ENCODE results near the gene ADAM30. TPM values are rescaled to one million over a fixed set of nuclear protein-coding genes. Genes with fewer than 3 reads are reported as not detected.

ADAM30 gene
- total and polyA plus RNA-seq, 2 of the 13 experiments (the other 11 are each of a cell fraction or from before 2014, with no cell fraction given), result not detected

- TF ChIP-seq PAF1 (CRISPR knock-in tag; IDR thresholded peaks at IDR 0.05) (no peak), XRCC5 (optimal IDR thresholded peaks at IDR 0.05; ENCODE audit: low read length) (peak; percentile 44), RCOR2 (CRISPR knock-in tag; IDR thresholded peaks at IDR 0.05) (no peak), ZNF720 (CRISPR knock-in tag; IDR thresholded peaks at IDR 0.05) (no peak), ZNF691 (CRISPR knock-in tag; IDR thresholded peaks at IDR 0.05; ENCODE audit: borderline replicate concordance, low read depth) (no peak), TOE1 (CRISPR knock-in tag; IDR thresholded peaks at IDR 0.05) (no peak), ATAD3A (CRISPR knock-in tag; IDR thresholded peaks at IDR 0.05) (no peak), SSRP1 (CRISPR knock-in tag; IDR thresholded peaks at IDR 0.05) (no peak), RAD21 (CRISPR knock-in tag; IDR thresholded peaks at IDR 0.05) (peak; percentile 89), ZNF160 (CRISPR knock-in tag; IDR thresholded peaks at IDR 0.05) (no peak), YY1 (IDR thresholded peaks at IDR 0.05; ENCODE audit: insufficient read depth, insufficient replicate concordance, low read depth, low read length) (peak; percentile 31)
- TF ChIP-seq, protein P1, sequence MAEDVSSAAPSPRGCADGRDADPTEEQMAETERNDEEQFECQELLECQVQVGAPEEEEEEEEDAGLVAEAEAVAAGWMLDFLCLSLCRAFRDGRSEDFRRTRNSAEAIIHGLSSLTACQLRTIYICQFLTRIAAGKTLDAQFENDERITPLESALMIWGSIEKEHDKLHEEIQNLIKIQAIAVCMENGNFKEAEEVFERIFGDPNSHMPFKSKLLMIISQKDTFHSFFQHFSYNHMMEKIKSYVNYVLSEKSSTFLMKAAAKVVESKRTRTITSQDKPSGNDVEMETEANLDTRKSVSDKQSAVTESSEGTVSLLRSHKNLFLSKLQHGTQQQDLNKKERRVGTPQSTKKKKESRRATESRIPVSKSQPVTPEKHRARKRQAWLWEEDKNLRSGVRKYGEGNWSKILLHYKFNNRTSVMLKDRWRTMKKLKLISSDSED (CRISPR knock-in tag; IDR thresholded peaks at IDR 0.05), result no peak
- TF ChIP-seq, protein P2, sequence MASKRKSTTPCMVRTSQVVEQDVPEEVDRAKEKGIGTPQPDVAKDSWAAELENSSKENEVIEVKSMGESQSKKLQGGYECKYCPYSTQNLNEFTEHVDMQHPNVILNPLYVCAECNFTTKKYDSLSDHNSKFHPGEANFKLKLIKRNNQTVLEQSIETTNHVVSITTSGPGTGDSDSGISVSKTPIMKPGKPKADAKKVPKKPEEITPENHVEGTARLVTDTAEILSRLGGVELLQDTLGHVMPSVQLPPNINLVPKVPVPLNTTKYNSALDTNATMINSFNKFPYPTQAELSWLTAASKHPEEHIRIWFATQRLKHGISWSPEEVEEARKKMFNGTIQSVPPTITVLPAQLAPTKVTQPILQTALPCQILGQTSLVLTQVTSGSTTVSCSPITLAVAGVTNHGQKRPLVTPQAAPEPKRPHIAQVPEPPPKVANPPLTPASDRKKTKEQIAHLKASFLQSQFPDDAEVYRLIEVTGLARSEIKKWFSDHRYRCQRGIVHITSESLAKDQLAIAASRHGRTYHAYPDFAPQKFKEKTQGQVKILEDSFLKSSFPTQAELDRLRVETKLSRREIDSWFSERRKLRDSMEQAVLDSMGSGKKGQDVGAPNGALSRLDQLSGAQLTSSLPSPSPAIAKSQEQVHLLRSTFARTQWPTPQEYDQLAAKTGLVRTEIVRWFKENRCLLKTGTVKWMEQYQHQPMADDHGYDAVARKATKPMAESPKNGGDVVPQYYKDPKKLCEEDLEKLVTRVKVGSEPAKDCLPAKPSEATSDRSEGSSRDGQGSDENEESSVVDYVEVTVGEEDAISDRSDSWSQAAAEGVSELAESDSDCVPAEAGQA (IDR thresholded peaks at IDR 0.05; ENCODE audit: low read depth), result no peak
- TF ChIP-seq, protein P2 (CRISPR knock-in tag; IDR thresholded peaks at IDR 0.05; ENCODE audit: borderline replicate concordance), result no peak
- TF ChIP-seq, protein P3, sequence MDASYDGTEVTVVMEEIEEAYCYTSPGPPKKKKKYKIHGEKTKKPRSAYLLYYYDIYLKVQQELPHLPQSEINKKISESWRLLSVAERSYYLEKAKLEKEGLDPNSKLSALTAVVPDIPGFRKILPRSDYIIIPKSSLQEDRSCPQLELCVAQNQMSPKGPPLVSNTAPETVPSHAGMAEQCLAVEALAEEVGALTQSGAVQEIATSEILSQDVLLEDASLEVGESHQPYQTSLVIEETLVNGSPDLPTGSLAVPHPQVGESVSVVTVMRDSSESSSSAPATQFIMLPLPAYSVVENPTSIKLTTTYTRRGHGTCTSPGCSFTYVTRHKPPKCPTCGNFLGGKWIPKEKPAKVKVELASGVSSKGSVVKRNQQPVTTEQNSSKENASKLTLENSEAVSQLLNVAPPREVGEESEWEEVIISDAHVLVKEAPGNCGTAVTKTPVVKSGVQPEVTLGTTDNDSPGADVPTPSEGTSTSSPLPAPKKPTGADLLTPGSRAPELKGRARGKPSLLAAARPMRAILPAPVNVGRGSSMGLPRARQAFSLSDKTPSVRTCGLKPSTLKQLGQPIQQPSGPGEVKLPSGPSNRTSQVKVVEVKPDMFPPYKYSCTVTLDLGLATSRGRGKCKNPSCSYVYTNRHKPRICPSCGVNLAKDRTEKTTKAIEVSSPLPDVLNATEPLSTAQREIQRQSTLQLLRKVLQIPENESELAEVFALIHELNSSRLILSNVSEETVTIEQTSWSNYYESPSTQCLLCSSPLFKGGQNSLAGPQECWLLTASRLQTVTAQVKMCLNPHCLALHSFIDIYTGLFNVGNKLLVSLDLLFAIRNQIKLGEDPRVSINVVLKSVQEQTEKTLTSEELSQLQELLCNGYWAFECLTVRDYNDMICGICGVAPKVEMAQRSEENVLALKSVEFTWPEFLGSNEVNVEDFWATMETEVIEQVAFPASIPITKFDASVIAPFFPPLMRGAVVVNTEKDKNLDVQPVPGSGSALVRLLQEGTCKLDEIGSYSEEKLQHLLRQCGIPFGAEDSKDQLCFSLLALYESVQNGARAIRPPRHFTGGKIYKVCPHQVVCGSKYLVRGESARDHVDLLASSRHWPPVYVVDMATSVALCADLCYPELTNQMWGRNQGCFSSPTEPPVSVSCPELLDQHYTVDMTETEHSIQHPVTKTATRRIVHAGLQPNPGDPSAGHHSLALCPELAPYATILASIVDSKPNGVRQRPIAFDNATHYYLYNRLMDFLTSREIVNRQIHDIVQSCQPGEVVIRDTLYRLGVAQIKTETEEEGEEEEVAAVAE (CRISPR knock-in tag; IDR thresholded peaks at IDR 0.05; ENCODE audit: borderline replicate concordance), result peak; percentile 49; the same call in 1 of the 2 replicates
- TF ChIP-seq, protein P4, sequence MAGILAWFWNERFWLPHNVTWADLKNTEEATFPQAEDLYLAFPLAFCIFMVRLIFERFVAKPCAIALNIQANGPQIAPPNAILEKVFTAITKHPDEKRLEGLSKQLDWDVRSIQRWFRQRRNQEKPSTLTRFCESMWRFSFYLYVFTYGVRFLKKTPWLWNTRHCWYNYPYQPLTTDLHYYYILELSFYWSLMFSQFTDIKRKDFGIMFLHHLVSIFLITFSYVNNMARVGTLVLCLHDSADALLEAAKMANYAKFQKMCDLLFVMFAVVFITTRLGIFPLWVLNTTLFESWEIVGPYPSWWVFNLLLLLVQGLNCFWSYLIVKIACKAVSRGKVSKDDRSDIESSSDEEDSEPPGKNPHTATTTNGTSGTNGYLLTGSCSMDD (CRISPR knock-in tag; IDR thresholded peaks at IDR 0.05), result no peak
These were observed 25.3 kb downstream of the ADAM30 start (continued) for GRCh38 chr1:119870917-119871596.

Data from HepG2 (cell line).